CD4-positive, alpha-beta T cell (primary cell): Measurements from ENCODE around the gene H6PD. TPM values are rescaled to one million over a fixed set of nuclear protein-coding genes. Genes with fewer than 3 reads are reported as not detected.

ENCODE experiments used
- ATAC-seq: fragments of 200-7000 bp; cut with Tn5 transposase; one replicate; pipeline ENCODE4 v1.10.0; 2022; ENCODE audit warnings: mild to moderate bottlenecking; ENCODE audit not compliant: poor library complexity
- CTCF ChIA-PET: fragments of 350-600 bp; sonication (Branson Sonifier 250); formaldehyde crosslinking; loops from one replicate; lab custom pipeline; 2021; ENCODE audit warnings: antibody characterized with exemption, inconsistent platforms; lab: Charles Lee
- POLR2A ChIA-PET: fragments of 350-600 bp; sonication (Branson Sonifier 250); formaldehyde crosslinking; loops from one replicate; lab custom pipeline; 2021; ENCODE audit warnings: antibody characterized with exemption, inconsistent platforms; lab: Charles Lee
- DNase-seq, 14 experiments: peaks; one replicate each; pipeline ENCODE4 v3.0.0-alpha.2; 2013 to 2020; ENCODE audit warnings: mixed read lengths in 2 of 14
- H3K27ac ChIP-seq, 2 donors: one replicate each; pipeline versions ENCODE4 v1.5.1 to v1.7.0; 2013; ENCODE audit warnings: low read length in 2 of 2, low read depth in 1 of 2, mild to moderate bottlenecking in 1 of 2
- H3K27me3 ChIP-seq, 2 experiments: 1 replicate in 1 of 2; 2 replicates in 1 of 2; pipeline versions ENCODE4 v1.6.1 to v1.7.0; 2013; ENCODE audit warnings: low read length in 2 of 2, control low read depth in 1 of 2, mild to moderate bottlenecking in 1 of 2, moderate library complexity in 1 of 2; ENCODE audit not compliant: insufficient read depth in 2 of 2, control insufficient read depth in 1 of 2
- H3K36me3 ChIP-seq: one replicate; pipeline ENCODE4 v1.6.1; 2013; ENCODE audit warnings: low read length, control low read depth; ENCODE audit not compliant: insufficient read depth
- H3K4me1 ChIP-seq: one replicate; pipeline ENCODE4 v1.6.1; 2013; ENCODE audit warnings: low read length, control low read depth; ENCODE audit not compliant: insufficient read depth
- H3K4me3 ChIP-seq: one replicate; pipeline ENCODE4 v1.5.1; 2013; ENCODE audit warnings: mild to moderate bottlenecking, low read length, moderate library complexity
- H3K9me3 ChIP-seq, 2 experiments: 1 replicate in 1 of 2; 2 replicates in 1 of 2; pipeline versions ENCODE4 v1.6.1 to v1.7.0; 2013; ENCODE audit warnings: low read length in 2 of 2, mild to moderate bottlenecking in 2 of 2, control low read depth in 1 of 2, moderate library complexity in 1 of 2; ENCODE audit not compliant: control insufficient read depth in 1 of 2, insufficient read depth in 1 of 2
- H3K27ac Mint-ChIP-seq: one replicate; pipeline ENCODE4 v1.8.0; 2020; ENCODE audit warnings: mixed read lengths
- H3K27me3 Mint-ChIP-seq: one replicate; pipeline ENCODE4 v1.8.0; 2021; ENCODE audit warnings: mixed read lengths
- H3K36me3 Mint-ChIP-seq: one replicate; pipeline ENCODE4 v1.8.0; 2021; ENCODE audit warnings: low read depth, mixed read lengths
- H3K4me1 Mint-ChIP-seq: one replicate; pipeline ENCODE4 v1.8.0; 2021; ENCODE audit warnings: low read depth, mixed read lengths
- H3K4me3 Mint-ChIP-seq: one replicate; pipeline ENCODE4 v1.8.0; 2020; ENCODE audit warnings: mild to moderate bottlenecking, mixed read lengths
- H3K9me3 Mint-ChIP-seq: one replicate; pipeline ENCODE4 v1.8.0; 2020; ENCODE audit warnings: mixed read lengths
- intact Hi-C, 2 experiments: fragments of 100-400 bp; cut with DNase I in 1 of 2; cut with micrococcal nuclease in 1 of 2; formaldehyde crosslinking; loops; one replicate each; pipeline versions ENCODE4 v1.15.1 to v1.9.0; 2023 to 2025; cut with DNase I, micrococcal nuclease
- total RNA-seq, 174 experiments: library from RNA in 2 of 174; stranded (reverse) in 2 of 174; gene quantifications; one replicate each; pipeline ENCODE4 v1.2.3 and lab custom pipeline; 2021 to 2026
- TF ChIP-seq, protein P1 (sequence below): fragments of 200-600 bp; IDR thresholded peaks from one replicate; pipeline ENCODE4 v1.8.0; 2022; ENCODE audit warnings: antibody characterized with exemption, mild to moderate bottlenecking

Gene H6PD
- total RNA-seq, 2 experiments from 2014 or later: 13.6 to 13.9 TPM

DNA sequence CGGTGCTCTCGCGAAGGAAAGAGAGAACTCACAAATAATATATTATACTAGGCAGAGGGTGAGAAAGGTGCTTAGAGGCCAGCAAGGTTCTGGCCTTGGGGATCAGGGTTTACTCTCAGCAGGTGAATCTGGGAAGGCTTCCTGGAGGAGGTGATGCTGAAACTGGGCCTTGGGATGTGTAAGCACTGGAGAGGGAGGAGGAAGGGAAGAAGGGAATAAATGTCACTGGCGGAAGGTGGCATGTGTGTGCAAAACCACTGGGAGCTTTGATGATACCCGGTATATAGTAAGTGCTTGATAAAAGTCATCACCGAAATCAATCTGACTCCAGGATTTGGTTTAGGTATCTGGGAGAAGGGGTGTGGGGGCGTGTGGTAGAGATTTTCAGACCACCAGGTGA lies 82.5 kb downstream of the H6PD start:
- peaks cover 26% of the 10 kb centered on the region for H3K4me1 ChIP-seq
- H3K9me3 ChIP-seq: no peaks in the 10 kb centered on the region
- no peak for DNase-seq
- H3K27me3 ChIP-seq: no peaks in the 10 kb centered on the region
- no peak overlapping the region for H3K27ac ChIP-seq
- H3K36me3 ChIP-seq: no peaks in the 10 kb centered on the region
- TF ChIP-seq, protein P1, sequence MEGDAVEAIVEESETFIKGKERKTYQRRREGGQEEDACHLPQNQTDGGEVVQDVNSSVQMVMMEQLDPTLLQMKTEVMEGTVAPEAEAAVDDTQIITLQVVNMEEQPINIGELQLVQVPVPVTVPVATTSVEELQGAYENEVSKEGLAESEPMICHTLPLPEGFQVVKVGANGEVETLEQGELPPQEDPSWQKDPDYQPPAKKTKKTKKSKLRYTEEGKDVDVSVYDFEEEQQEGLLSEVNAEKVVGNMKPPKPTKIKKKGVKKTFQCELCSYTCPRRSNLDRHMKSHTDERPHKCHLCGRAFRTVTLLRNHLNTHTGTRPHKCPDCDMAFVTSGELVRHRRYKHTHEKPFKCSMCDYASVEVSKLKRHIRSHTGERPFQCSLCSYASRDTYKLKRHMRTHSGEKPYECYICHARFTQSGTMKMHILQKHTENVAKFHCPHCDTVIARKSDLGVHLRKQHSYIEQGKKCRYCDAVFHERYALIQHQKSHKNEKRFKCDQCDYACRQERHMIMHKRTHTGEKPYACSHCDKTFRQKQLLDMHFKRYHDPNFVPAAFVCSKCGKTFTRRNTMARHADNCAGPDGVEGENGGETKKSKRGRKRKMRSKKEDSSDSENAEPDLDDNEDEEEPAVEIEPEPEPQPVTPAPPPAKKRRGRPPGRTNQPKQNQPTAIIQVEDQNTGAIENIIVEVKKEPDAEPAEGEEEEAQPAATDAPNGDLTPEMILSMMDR: no peak
- no peak overlapping the region for H3K4me3 ChIP-seq
- intact Hi-C loops: no loop called here
- H3K9me3 Mint-ChIP-seq: no peaks in the 10 kb centered on the region
- peaks cover 26% of the 10 kb centered on the region for H3K4me1 Mint-ChIP-seq
- no peak overlapping the region for H3K27ac Mint-ChIP-seq
- POLR2A ChIA-PET: interaction anchor here (0.7 kb wide), 2 partner anchors 28 to 765 kb away, joined by 3 to 4 read pairs; no protein-coding TSS in a partner anchor
- H3K27me3 Mint-ChIP-seq: no peaks in the 10 kb centered on the region
- H3K36me3 Mint-ChIP-seq: no peaks in the 10 kb centered on the region
- no peak overlapping the region for H3K4me3 Mint-ChIP-seq
- CTCF ChIA-PET: no interaction called here
- no peak for ATAC-seq

DNA sequence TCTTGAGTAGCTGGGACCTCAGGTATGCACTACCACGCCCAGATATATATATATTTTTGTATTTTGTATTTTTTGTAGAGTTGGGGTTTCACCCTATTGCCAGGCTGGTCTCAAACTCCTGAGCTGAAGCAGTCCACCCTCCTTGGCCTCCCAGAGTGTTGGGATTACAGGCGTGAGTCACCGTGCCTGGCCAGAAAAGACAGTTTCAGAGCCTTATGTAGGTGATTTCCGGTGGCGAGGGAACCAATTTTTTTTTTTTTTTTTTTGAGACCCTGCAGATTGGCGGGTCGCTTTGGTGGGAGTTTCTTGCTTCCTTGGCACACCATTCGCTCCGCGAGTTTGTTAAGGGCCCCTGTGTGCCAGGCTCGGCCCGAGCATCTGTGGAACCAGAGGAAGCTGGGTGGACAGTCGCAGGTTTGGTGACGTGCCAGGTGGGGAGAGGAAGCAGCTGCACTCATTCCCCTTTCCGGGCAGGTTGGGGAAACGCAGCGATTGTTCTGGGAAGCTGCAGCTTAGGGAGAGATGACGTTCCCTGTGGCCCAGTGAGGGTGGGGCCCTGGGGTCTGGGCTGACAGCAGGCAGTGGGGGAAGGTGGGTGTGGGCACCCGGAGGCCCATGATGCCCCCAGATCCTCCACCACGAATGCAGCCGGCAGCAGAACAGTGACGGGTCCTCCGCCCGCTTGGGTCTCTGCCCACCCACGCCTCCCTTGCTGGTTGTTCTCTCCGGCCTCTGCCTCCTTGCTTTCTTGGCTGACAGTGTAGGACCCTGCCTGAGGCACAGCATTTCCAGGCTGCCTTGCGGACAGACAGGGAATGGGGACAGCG lies 83.2 kb downstream of the H6PD start:
- Histone ChIP-seq H3K27me3 (no peaks in the 10 kb centered on the region), H3K4me3 (no peak overlapping the region), H3K27ac (no peak overlapping the region), H3K36me3 (no peaks in the 10 kb centered on the region), H3K4me1 (peaks cover 26% of the 10 kb centered on the region), H3K9me3 (no peaks in the 10 kb centered on the region)
- Mint-ChIP-seq H3K4me3 (no peak overlapping the region), H3K9me3 (no peaks in the 10 kb centered on the region), H3K4me1 (peaks cover 26% of the 10 kb centered on the region), H3K27me3 (no peaks in the 10 kb centered on the region), H3K27ac (no peak overlapping the region), H3K36me3 (no peaks in the 10 kb centered on the region)
- TF ChIP-seq, protein P1: no peak
- ChIA-PET POLR2A (interaction anchor here (0.7 kb wide), 2 partner anchors 27 to 766 kb away, joined by 3 to 4 read pairs; no protein-coding TSS in a partner anchor), CTCF (interaction anchor here (0.6 kb wide), 1 partner anchor 102 kb away, joined by 3 read pairs; no protein-coding TSS in a partner anchor)
- ATAC-seq: no peak
- intact Hi-C loops: no loop called here
- no peak for DNase-seq

DNA sequence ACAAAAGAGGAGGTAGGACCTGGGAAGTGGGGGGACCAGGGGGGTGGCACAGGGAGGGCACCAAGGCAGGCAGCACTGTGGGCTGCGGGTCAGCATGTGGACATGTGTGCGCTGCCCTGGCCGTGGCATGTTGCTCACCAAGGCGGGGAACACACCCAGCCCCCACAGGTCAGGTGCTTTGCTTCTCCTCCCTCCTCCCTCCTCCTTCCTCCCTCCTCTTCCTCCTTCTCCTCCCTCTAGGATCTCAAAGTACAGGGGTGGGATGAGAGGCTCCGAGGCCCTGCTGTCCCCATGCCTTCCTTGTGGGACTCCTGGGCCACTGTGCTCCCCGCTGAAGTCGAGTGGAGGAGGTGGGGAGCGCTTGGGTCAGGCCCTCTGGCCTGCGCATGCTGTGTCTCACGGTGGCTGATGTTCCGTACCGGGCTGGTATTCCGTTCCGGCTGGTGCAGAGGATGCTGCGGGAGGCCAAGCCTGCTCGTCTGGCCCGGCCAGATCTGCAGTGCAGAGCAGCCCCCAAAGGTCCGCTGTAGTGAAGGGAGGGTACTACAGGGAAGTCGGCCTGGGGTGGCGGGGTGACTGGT lies 84.7 kb downstream of the H6PD start:
- no peak overlapping the region for H3K4me3 ChIP-seq
- H3K4me1 ChIP-seq: peaks cover 26% of the 10 kb centered on the region
- Mint-ChIP-seq H3K36me3 (no peaks in the 10 kb centered on the region), H3K4me1 (peaks cover 24% of the 10 kb centered on the region), H3K4me3 (no peak overlapping the region), H3K9me3 (no peaks in the 10 kb centered on the region), H3K27ac (no peak overlapping the region), H3K27me3 (no peaks in the 10 kb centered on the region)
- ChIA-PET POLR2A (no interaction called here), CTCF (no interaction called here)
- no peaks in the 10 kb centered on the region for H3K9me3 ChIP-seq
- DNase-seq: no peak
- no peak overlapping the region for H3K27ac ChIP-seq
- no peaks in the 10 kb centered on the region for H3K36me3 ChIP-seq
- TF ChIP-seq, protein P1: no peak
- H3K27me3 ChIP-seq: no peaks in the 10 kb centered on the region
- intact Hi-C loops: no loop called here
- no peak for ATAC-seq
